Astrocyte (in vitro differentiated cells and primary cell): ENCODE data around the gene KSR2.

ENCODE experiments used
- EZH2 ChIP-seq: IDR thresholded peaks from 2 replicates; pipeline ENCODE4 v1.6.1; 2012; ENCODE audit warnings: mild to moderate bottlenecking, low read length, inconsistent platforms; ENCODE audit not compliant: insufficient read depth
- TF ChIP-seq, protein P1 (sequence below): IDR thresholded peaks from 2 replicates; pipeline ENCODE4 v1.5.1; 2011; ENCODE audit warnings: low read depth, mild to moderate bottlenecking, inconsistent platforms, low read length, moderate library complexity; ENCODE audit not compliant: insufficient read depth

DNA sequence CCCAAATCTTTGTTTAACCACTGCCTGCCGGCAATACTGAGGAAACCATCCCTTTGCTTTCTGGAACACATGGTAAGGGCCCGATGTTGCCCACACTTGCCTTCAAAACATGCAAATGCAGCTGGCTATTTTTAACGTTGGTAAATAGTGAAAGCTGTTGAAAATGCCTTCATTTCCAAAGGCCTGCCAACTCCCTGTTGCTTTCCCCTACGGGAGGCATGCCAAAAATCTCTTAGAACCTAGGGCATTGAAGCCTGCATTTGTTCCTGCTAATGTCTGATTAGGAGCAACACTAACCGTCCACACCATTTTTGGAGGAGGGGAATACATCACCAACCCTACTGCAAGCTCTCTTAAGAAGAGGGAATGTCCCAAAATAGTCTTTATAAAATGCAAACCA lies 454.8 kb downstream of the KSR2 start:
- TF ChIP-seq, protein P1, sequence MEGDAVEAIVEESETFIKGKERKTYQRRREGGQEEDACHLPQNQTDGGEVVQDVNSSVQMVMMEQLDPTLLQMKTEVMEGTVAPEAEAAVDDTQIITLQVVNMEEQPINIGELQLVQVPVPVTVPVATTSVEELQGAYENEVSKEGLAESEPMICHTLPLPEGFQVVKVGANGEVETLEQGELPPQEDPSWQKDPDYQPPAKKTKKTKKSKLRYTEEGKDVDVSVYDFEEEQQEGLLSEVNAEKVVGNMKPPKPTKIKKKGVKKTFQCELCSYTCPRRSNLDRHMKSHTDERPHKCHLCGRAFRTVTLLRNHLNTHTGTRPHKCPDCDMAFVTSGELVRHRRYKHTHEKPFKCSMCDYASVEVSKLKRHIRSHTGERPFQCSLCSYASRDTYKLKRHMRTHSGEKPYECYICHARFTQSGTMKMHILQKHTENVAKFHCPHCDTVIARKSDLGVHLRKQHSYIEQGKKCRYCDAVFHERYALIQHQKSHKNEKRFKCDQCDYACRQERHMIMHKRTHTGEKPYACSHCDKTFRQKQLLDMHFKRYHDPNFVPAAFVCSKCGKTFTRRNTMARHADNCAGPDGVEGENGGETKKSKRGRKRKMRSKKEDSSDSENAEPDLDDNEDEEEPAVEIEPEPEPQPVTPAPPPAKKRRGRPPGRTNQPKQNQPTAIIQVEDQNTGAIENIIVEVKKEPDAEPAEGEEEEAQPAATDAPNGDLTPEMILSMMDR, result no peak
- TF ChIP-seq EZH2, result no peak
